NT2/D1 (cell line): ENCODE results near the gene MAP3K4.

ENCODE experiments used
- SUZ12 ChIP-seq: IDR thresholded peaks from 2 replicates; pipeline ENCODE4 v1.6.1; 2011; ENCODE audit not compliant: insufficient read length, insufficient read depth; ENCODE audit errors: extremely low read depth
- YY1 ChIP-seq: IDR thresholded peaks from 2 replicates; pipeline ENCODE4 v1.6.1; 2011; ENCODE audit not compliant: insufficient read length, insufficient read depth
- ZNF274 ChIP-seq: IDR thresholded peaks from 2 replicates; pipeline ENCODE4 v1.6.1; 2011; ENCODE audit warnings: mild to moderate bottlenecking, low read depth, low read length

DNA sequence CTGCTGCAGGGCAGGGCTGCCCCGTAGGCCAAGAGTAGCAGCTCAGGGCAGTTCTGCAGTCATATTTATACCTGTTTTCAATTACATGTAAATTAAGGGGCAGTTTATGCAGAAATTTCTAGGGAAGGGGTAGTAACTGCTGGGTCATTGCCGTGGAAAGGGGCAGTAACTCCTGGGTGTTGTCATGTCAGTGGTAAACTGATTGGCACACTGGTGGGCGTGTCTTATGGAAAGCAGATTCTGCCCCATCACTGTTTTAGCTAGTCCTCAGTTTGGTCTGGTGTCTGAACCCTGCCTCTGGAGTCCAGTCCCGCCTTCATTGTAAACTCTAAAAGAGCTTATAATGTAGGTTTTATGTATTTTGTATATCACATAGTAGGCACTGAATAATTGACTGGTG, 22.1 kb downstream of the MAP3K4 start:
- TF ChIP-seq YY1 = no peak
- no peak for TF ChIP-seq ZNF274
- no peak for TF ChIP-seq SUZ12
